BLaER1 treated with 17β-estradiol and CSF1 and Interleukin-3, amounts not matched to agents 10 nM and 100 nM (cell line): Measurements from ENCODE around the gene IGLL5.

ENCODE experiments used
- H3K27ac ChIP-seq, 11 experiments: shearing (Covaris generic); formaldehyde crosslinking; 2 replicates each; pipeline ENCODE4 v1.8.1; 2022
- H3K27me3 ChIP-seq, 11 experiments: shearing (Covaris generic); formaldehyde crosslinking; 2 replicates each; pipeline ENCODE4 v1.8.1; 2022
- H3K36me3 ChIP-seq, 11 experiments: shearing (Covaris generic); formaldehyde crosslinking; 2 replicates each; pipeline ENCODE4 v1.8.1; 2022
- H3K4me1 ChIP-seq, 10 experiments: shearing (Covaris generic); formaldehyde crosslinking; 2 replicates each; pipeline ENCODE4 v1.8.1; 2022
- H3K4me2 ChIP-seq, 11 experiments: shearing (Covaris generic); formaldehyde crosslinking; 2 replicates each; pipeline ENCODE4 v1.8.1; 2022
- H3K4me3 ChIP-seq, 10 experiments: shearing (Covaris generic); formaldehyde crosslinking; 2 replicates each; pipeline ENCODE4 v1.8.1; 2022
- H3K9ac ChIP-seq, 11 experiments: shearing (Covaris generic); formaldehyde crosslinking; 2 replicates each; pipeline ENCODE4 v1.8.1; 2022
- H3K9me3 ChIP-seq, 11 experiments: shearing (Covaris generic); formaldehyde crosslinking; replicated peaks in 1 of 11; 2 replicates each; pipeline ENCODE4 v1.8.1; 2022
- H4K20me1 ChIP-seq, 11 experiments: shearing (Covaris generic); formaldehyde crosslinking; 2 replicates each; pipeline ENCODE4 v1.8.1; 2022
- Cebpa-rat ChIP-seq, 11 experiments: shearing (Covaris generic); IDR thresholded peaks; 2 replicates each; pipeline ENCODE4 v1.8.1; 2022

IGLL5 gene

DNA sequence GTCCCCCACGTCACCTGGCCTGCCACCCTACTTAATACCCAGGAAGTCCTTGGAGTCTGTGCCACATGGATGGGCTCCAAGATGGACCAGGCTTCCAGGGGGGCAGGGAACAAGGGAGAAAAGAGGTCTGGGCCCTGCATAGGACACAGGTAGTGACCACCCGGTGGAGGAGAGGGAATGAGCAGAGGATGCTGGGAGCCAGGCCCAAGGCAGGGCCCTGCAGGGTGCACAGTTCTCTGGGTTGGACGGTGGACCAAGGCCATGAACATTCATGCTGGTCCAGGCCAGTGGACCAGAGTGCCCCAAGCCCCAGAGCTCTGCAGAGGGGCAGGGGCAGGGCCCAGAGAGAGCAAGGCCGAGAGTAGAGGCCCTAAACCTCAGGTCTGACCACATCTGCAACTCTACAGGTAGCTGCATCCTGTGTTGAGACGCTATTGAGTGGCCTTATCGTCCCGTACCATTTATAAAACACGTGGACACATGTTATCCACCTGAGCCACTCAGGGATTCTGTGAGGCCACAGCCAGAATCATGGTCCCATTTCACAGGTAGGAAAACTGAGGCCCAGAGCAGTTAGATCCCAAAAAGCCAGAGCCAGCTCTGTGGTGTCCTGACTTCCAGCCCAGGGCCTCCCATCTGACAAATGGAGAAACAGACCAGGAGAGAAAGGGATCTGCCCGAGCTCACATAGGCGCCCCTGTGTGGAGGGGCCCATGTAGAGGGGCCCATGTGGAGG, 46.4 kb downstream of the IGLL5 start:
- Histone ChIP-seq H4K20me1 (no peaks in the 10 kb centered on the region), H3K27ac (peak overlapping the region; percentile 60 to 99 (median 93); a peak in 21 of 22 replicates), H3K36me3 (no peaks in the 10 kb centered on the region), H3K9ac (peak overlapping the region in 9 of 11 experiments; percentile 73 to 87 (median 81); a peak in 17 of 22 replicates), H3K9me3 (no peaks in the 10 kb centered on the region), H3K27me3 (no peaks in the 10 kb centered on the region), H3K4me3 (no peak overlapping the region), H3K4me1 (peaks cover 93 to 100% (median 99%) of the 10 kb centered on the region in 10 experiments), H3K4me2 (peak overlapping the region; percentile 77 to 99 (median 92))
- no peak for TF ChIP-seq Cebpa-rat (IDR thresholded peaks at IDR 0.05)

GRCh38 chr22:22934543-22935055, 47.0 kb downstream of the IGLL5 start:
- peak overlapping the region in 10 of 11 experiments; percentile 63 to 87 (median 81); a peak in 20 of 22 replicates for H3K9ac ChIP-seq
- no peaks in the 10 kb centered on the region for H3K36me3 ChIP-seq
- TF ChIP-seq Cebpa-rat (IDR thresholded peaks at IDR 0.05), result no peak
- peak overlapping the region; percentile 77 to 99 (median 92) for H3K4me2 ChIP-seq
- peak overlapping the region; percentile 60 to 99 (median 93); a peak in 21 of 22 replicates for H3K27ac ChIP-seq
- no peaks in the 10 kb centered on the region for H3K27me3 ChIP-seq
- H3K9me3 ChIP-seq, result no peaks in the 10 kb centered on the region
- no peak overlapping the region for H3K4me3 ChIP-seq
- no peaks in the 10 kb centered on the region for H4K20me1 ChIP-seq
- H3K4me1 ChIP-seq, result peaks cover 93 to 100% (median 99%) of the 10 kb centered on the region in 10 experiments

DNA sequence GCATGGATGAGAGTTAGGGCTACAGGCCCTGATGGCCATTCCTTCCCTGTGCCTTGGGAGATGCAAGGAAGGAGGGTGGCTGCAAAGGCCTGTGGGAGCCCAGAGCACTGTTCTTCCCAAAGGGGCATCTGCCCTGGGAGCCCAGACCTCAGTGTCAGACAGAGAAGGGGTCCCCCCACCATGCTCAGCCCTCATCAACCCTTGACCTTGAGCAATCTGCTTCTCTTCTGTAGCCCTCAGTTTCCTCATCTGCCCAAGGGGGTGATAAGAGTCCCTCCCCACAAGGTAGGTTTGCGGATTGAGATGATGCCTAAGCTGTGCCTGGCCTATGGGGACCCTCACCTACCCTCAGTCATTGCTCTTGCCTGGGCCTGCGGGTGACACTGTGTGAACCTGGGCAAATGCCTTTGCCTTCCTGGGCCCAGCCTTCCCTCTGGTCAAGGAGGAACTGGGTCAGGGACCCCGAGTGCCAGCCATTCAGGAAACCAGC, 47.5 kb downstream of the IGLL5 start:
- no peak for TF ChIP-seq Cebpa-rat (IDR thresholded peaks at IDR 0.05)
- Histone ChIP-seq H3K27ac (peak overlapping the region; percentile 60 to 99 (median 93); a peak in 21 of 22 replicates), H3K4me1 (peaks cover 93 to 100% (median 99%) of the 10 kb centered on the region in 10 experiments), H3K4me2 (peak overlapping the region; percentile 77 to 99 (median 92)), H3K9ac (peak overlapping the region in 10 of 11 experiments; percentile 63 to 87 (median 81); a peak in 20 of 22 replicates), H3K4me3 (no peak overlapping the region), H3K36me3 (no peaks in the 10 kb centered on the region), H4K20me1 (no peaks in the 10 kb centered on the region), H3K9me3 (no peaks in the 10 kb centered on the region), H3K27me3 (no peaks in the 10 kb centered on the region)

DNA sequence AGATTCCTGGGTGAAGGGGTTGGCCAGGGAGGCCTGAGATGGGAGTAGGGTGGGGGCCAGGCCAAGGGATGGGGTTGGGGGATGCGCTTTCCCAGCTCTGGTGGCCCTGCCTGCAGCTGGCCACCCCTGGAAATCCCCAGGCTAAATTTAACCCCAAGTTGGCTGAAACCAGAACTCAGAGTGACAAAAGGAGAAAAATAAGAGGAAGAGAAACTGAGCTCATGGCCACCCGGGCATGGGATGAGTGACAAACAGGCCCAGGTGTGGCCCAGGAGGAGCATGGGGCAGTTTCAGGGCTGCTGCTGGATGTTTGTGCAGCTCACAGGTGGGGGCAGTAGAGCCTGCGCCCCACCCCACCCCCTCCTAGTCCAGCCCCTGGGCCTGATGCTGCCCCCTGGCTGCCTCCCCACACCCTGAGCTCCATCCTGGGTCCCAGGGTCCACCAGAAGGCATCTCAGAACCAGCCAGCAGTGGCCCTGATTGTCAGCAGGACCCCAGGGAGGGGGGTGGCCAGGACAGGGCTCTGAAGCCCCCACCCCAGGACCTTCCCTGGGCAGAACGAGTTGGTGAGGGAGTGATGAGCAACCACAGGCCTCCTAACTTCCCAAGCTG, 48.0 kb downstream of the IGLL5 start:
- Histone ChIP-seq H3K27me3 (no peaks in the 10 kb centered on the region), H3K27ac (peak overlapping the region; percentile 60 to 99 (median 93); a peak in 21 of 22 replicates), H3K4me1 (peaks cover 93 to 100% (median 99%) of the 10 kb centered on the region in 10 experiments), H3K4me3 (peak overlapping the region in 1 of 10 experiments; percentile 15; a peak in 1 of 20 replicates), H3K36me3 (no peaks in the 10 kb centered on the region), H3K9ac (peak overlapping the region; percentile 51 to 87 (median 81); a peak in 20 of 22 replicates), H3K4me2 (peak overlapping the region; percentile 77 to 99 (median 92)), H3K9me3 (no peaks in the 10 kb centered on the region), H4K20me1 (no peaks in the 10 kb centered on the region)
- TF ChIP-seq Cebpa-rat (IDR thresholded peaks at IDR 0.05), result peak in 4 of 11 experiments; percentile 34 to 51 (median 46); a peak in 5 of 22 replicates

GRCh38 chr22:22936180-22936914, 48.7 kb downstream of the IGLL5 start:
- H3K4me1 ChIP-seq, result peaks cover 93 to 100% (median 99%) of the 10 kb centered on the region in 10 experiments
- H3K27me3 ChIP-seq, result no peaks in the 10 kb centered on the region
- peak overlapping the region; percentile 54 to 99 (median 93); a peak in 21 of 22 replicates for H3K27ac ChIP-seq
- H3K9me3 ChIP-seq, result no peaks in the 10 kb centered on the region
- peak overlapping the region in 1 of 10 experiments; percentile 15; a peak in 1 of 20 replicates for H3K4me3 ChIP-seq
- no peaks in the 10 kb centered on the region for H4K20me1 ChIP-seq
- no peaks in the 10 kb centered on the region for H3K36me3 ChIP-seq
- peak overlapping the region; percentile 77 to 99 (median 92) for H3K4me2 ChIP-seq
- H3K9ac ChIP-seq, result peak overlapping the region; percentile 51 to 85 (median 81); a peak in 20 of 22 replicates
- no peak for TF ChIP-seq Cebpa-rat (IDR thresholded peaks at IDR 0.05)

DNA sequence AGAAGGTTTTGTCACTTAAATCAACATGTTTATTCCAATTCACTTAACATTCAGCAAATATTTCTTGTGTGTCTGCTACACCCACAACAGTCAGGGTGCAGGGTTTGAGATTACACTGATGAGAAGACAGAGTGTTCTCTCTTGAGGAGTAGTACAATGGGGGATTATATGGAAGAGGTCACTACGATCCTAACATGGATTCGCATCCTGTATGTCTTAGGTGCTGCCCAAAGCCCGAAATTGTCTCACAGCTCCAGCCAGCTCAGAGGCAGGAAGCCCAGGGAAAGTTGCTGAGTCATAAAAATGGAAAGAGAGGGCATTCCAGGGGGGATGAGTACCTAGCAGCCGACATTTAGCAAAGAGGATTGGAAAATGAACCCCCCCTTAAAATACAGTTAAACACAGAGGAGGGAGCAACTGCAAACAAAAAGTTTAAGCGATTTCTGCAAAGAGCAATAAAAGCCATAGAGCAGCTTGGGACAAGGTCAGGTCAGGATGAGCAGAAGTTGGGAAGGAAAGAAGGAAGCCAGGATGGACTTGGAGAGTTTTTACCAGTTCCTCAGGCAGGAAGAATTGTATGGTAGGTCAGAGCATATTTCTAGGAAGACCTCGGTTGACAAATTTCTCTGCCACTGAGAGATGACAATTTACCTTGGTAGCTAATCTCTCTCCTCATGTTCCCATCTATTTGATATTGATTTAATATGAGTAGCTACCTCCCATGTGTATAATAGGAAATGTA, 49.5 kb downstream of the IGLL5 start:
- Histone ChIP-seq H3K9ac (peak overlapping the region in 7 of 11 experiments; percentile 7 to 85 (median 81); a peak in 9 of 22 replicates), H3K27ac (peak overlapping the region in 9 of 11 experiments; percentile 88 to 99 (median 97); a peak in 17 of 22 replicates)

DNA sequence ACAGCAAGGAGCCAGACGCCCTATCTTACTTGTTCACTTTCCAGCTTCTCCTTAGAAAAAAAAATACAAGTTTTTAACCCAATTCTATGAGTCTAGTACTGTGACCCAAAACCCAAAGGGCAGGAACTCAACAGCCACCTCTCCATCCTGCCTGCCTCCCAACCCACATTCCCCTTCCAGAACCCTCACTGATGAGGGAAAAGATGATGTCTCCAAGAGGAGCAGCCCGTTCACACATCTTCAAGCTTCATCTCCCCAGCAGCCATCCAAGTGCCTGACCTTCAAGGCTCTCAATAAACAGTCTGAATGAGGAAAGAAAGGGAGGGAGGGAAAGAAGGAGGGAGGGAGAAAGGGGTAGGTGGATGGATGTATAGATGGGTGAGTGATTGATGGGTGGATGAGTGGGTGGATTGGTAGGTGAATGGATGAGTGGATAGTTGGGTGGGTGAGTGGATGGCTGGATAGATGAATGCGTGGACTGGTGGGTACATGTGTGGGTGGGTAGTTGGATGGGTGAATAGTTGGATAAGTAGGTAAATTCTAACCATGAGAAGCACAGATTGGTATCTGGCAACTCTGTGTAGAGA, 50.4 kb downstream of the IGLL5 start:
- TF ChIP-seq Cebpa-rat (IDR thresholded peaks at IDR 0.05), result no peak
- peaks cover 92 to 100% (median 99%) of the 10 kb centered on the region in 10 experiments for H3K4me1 ChIP-seq
- H3K4me3 ChIP-seq, result no peak overlapping the region
- H3K27me3 ChIP-seq, result no peaks in the 10 kb centered on the region
- H3K36me3 ChIP-seq, result no peaks in the 10 kb centered on the region
- H3K9ac ChIP-seq, result peak overlapping the region in 2 of 11 experiments; percentile 27 to 51; a peak in 4 of 22 replicates
- peak overlapping the region in 9 of 11 experiments; percentile 44 to 99 (median 78); a peak in 16 of 22 replicates for H3K27ac ChIP-seq
- no peaks in the 10 kb centered on the region for H3K9me3 ChIP-seq
- no peaks in the 10 kb centered on the region for H4K20me1 ChIP-seq
- H3K4me2 ChIP-seq, result peak overlapping the region in 10 of 11 experiments; percentile 57 to 99 (median 88); a peak in 19 of 22 replicates

More for the DNA sequence above, 49.5 kb downstream of the IGLL5 start:
- no peaks in the 10 kb centered on the region for H4K20me1 ChIP-seq
- H3K4me2 ChIP-seq, result peak overlapping the region; percentile 77 to 99 (median 92)
- no peak overlapping the region for H3K4me3 ChIP-seq
- peaks cover 92 to 100% (median 99%) of the 10 kb centered on the region in 10 experiments for H3K4me1 ChIP-seq
- TF ChIP-seq Cebpa-rat (IDR thresholded peaks at IDR 0.05), result no peak
- no peaks in the 10 kb centered on the region for H3K27me3 ChIP-seq
- H3K36me3 ChIP-seq, result no peaks in the 10 kb centered on the region
- no peaks in the 10 kb centered on the region for H3K9me3 ChIP-seq
